Osteoblast (primary cell): ENCODE data around the gene EBI3. TPM values are rescaled to one million over a fixed set of nuclear protein-coding genes. Genes with fewer than 3 reads are reported as not detected.

Experiments
- DNase-seq: peaks from one replicate; pipeline ENCODE4 v3.0.0; 2011; ENCODE audit warnings: low spot score, mixed read lengths; ENCODE audit not compliant: insufficient read length; ENCODE audit errors: missing footprints
- H2AFZ ChIP-seq: 2 replicates; pipeline ENCODE4 v1.6.0; 2011; ENCODE audit warnings: mild to moderate bottlenecking, low read length
- H3K27ac ChIP-seq: 2 replicates; pipeline ENCODE4 v1.5.1; 2011; ENCODE audit warnings: mild to moderate bottlenecking, low read depth, low read length, moderate library complexity
- H3K27me3 ChIP-seq: 2 replicates; pipeline ENCODE4 v1.6.0; 2012; ENCODE audit warnings: mild to moderate bottlenecking, control low read depth, inconsistent platforms, low read length, moderate library complexity; ENCODE audit not compliant: insufficient read depth
- H3K36me3 ChIP-seq: 2 replicates; pipeline ENCODE4 v1.5.1; 2011; ENCODE audit warnings: mild to moderate bottlenecking, low read length, control low read depth, moderate library complexity; ENCODE audit not compliant: insufficient read depth
- H3K4me1 ChIP-seq: 2 replicates; pipeline ENCODE4 v1.5.1; 2011; ENCODE audit warnings: mild to moderate bottlenecking, low read length, control low read depth, moderate library complexity; ENCODE audit not compliant: insufficient read depth
- H3K4me2 ChIP-seq: 2 replicates; pipeline ENCODE4 v1.6.0; 2011; ENCODE audit warnings: mild to moderate bottlenecking, low read length; ENCODE audit not compliant: insufficient read depth
- H3K4me3 ChIP-seq: fragments of 200-600 bp; sonication (generic); 3 replicates; pipeline ENCODE4 v1.5.1; 2012; ENCODE audit warnings: mild to moderate bottlenecking, low read length, inconsistent platforms; ENCODE audit not compliant: insufficient read depth
- H3K79me2 ChIP-seq: 2 replicates; pipeline ENCODE4 v1.6.0; 2012; ENCODE audit warnings: mild to moderate bottlenecking, low read length, control low read depth, inconsistent platforms; ENCODE audit not compliant: insufficient read depth
- H3K9me3 ChIP-seq: 2 replicates; pipeline ENCODE4 v1.5.1; 2011; ENCODE audit warnings: low read depth, low read length, control low read depth
- H4K20me1 ChIP-seq: 2 replicates; pipeline ENCODE4 v1.6.0; 2012; ENCODE audit warnings: mild to moderate bottlenecking, low read length, control low read depth; ENCODE audit not compliant: insufficient read depth
- CTCF ChIP-seq: IDR thresholded peaks from 2 replicates; pipeline ENCODE4 v1.5.1; 2011; ENCODE audit warnings: mild to moderate bottlenecking, low read depth, low read length, moderate library complexity; ENCODE audit errors: extremely low read depth
- total RNA-seq: library from RNA; depleted of rRNA; stranded (reverse); fragments of >200 nt; gene quantifications from 2 replicates; pipeline ENCODE4 v1.2.3, GENCODE V29; 2012

The EBI3 gene
- total RNA-seq, 1 donor = not detected

GRCh38 chr19:4210166-4210731 is 19.1 kb upstream of the EBI3 start:
- Histone ChIP-seq H2AFZ (no peak overlapping the region), H3K9me3 (no peaks in the 10 kb centered on the region), H3K4me1 (peaks cover 5% of the 10 kb centered on the region), H4K20me1 (no peaks in the 10 kb centered on the region), H3K4me2 (no peak overlapping the region), H3K4me3 (no peak overlapping the region), H3K27me3 (no peaks in the 10 kb centered on the region), H3K79me2 (no peaks in the 10 kb centered on the region), H3K27ac (no peak overlapping the region), H3K36me3 (no peaks in the 10 kb centered on the region)
- no peak for TF ChIP-seq CTCF
- DNase-seq = no peak

- H2AFZ ChIP-seq = no peak overlapping the region
- H3K36me3 ChIP-seq = no peaks in the 10 kb centered on the region
- no peak overlapping the region for H3K4me3 ChIP-seq
- peaks cover 5% of the 10 kb centered on the region for H3K4me1 ChIP-seq
- no peaks in the 10 kb centered on the region for H3K27me3 ChIP-seq
- no peaks in the 10 kb centered on the region for H3K9me3 ChIP-seq
- no peaks in the 10 kb centered on the region for H4K20me1 ChIP-seq
- H3K79me2 ChIP-seq = no peaks in the 10 kb centered on the region
- H3K4me2 ChIP-seq = no peak overlapping the region
- no peak for DNase-seq
- TF ChIP-seq CTCF = no peak
- no peak overlapping the region for H3K27ac ChIP-seq
Measured at GRCh38 chr19:4213116-4213515, 16.2 kb upstream of the EBI3 start.

GRCh38 chr19:4215807-4216206 is 13.5 kb upstream of the EBI3 start:
- Histone ChIP-seq H4K20me1 (no peaks in the 10 kb centered on the region), H3K4me1 (no peaks in the 10 kb centered on the region), H3K27ac (no peak overlapping the region), H3K79me2 (no peaks in the 10 kb centered on the region), H3K27me3 (no peaks in the 10 kb centered on the region), H3K9me3 (no peaks in the 10 kb centered on the region), H3K4me3 (no peak overlapping the region), H3K36me3 (no peaks in the 10 kb centered on the region), H2AFZ (no peak overlapping the region), H3K4me2 (no peak overlapping the region)
- no peak for TF ChIP-seq CTCF
- peak; percentile 31 for DNase-seq

GRCh38 chr19:4216846-4217245 is 12.5 kb upstream of the EBI3 start:
- H3K4me2 ChIP-seq = no peak overlapping the region
- H2AFZ ChIP-seq = no peak overlapping the region
- no peaks in the 10 kb centered on the region for H3K27me3 ChIP-seq
- no peak overlapping the region for H3K4me3 ChIP-seq
- TF ChIP-seq CTCF = no peak
- no peaks in the 10 kb centered on the region for H3K9me3 ChIP-seq
- no peak overlapping the region for H3K27ac ChIP-seq
- no peaks in the 10 kb centered on the region for H4K20me1 ChIP-seq
- DNase-seq = no peak
- no peaks in the 10 kb centered on the region for H3K79me2 ChIP-seq
- H3K4me1 ChIP-seq = no peaks in the 10 kb centered on the region
- H3K36me3 ChIP-seq = no peaks in the 10 kb centered on the region
